IMR-90 (cell line): ENCODE results near the gene DVL1. TPM values are rescaled to one million over a fixed set of nuclear protein-coding genes. Genes with fewer than 3 reads are reported as not detected.

Experiments
- ATAC-seq: fragments of 200-7000 bp; cut with Tn5 transposase; 2 replicates; pipeline ENCODE4 v1.9.1; 2020; ENCODE audit warnings: low read depth, mild to moderate bottlenecking, moderate library complexity
- BruUV-seq: library from RNA; stranded (reverse); fragments of 400-500 nt; replicated peaks from 2 replicates; lab custom pipeline; 2021; lab: Mats Ljungman, UMichigan
- CTCF ChIA-PET: fragments of 300-600 bp; formaldehyde crosslinking; extraction: SDS; loops from one replicate; lab custom pipeline; 2021; ENCODE audit warnings: antibody characterized with exemption; lab: Yijun Ruan, JAX
- POLR2A ChIA-PET: fragments of 300-600 bp; sonication (Branson Sonifier 250); formaldehyde crosslinking; loops from one replicate; lab custom pipeline; 2022; ENCODE audit warnings: antibody characterized with exemption; ENCODE audit not compliant: unreplicated experiment; lab: Charles Lee
- DNase-seq: peaks from one replicate; pipeline ENCODE4 v3.0.0; 2013
- H2AFZ ChIP-seq: replicated peaks from 2 replicates; pipeline ENCODE3; 2013; ENCODE audit warnings: low read length, mild to moderate bottlenecking; ENCODE audit not compliant: poor library complexity
- H2AK5ac ChIP-seq: 2 replicates; pipeline ENCODE4 v1.6.1; 2013; ENCODE audit warnings: low read depth, low read length, inconsistent platforms
- H2AK9ac ChIP-seq: replicated peaks from 2 replicates; pipeline ENCODE3; 2013; ENCODE audit warnings: mild to moderate bottlenecking, low read depth, low read length, moderate library complexity; ENCODE audit not compliant: poor library complexity
- H2BK120ac ChIP-seq: 2 replicates; pipeline ENCODE4 v1.6.1; 2013; ENCODE audit warnings: low read depth, low read length, inconsistent platforms
- H2BK15ac ChIP-seq: 3 replicates; pipeline ENCODE4 v1.6.1; 2013; ENCODE audit warnings: low read depth, low read length, inconsistent platforms
- H2BK20ac ChIP-seq: 2 replicates; pipeline ENCODE4 v1.6.1; 2013; ENCODE audit warnings: low read depth, mild to moderate bottlenecking, inconsistent platforms, low read length, moderate library complexity
- H2BK5ac ChIP-seq: 2 replicates; pipeline ENCODE4 v1.6.1; 2013; ENCODE audit warnings: mild to moderate bottlenecking, low read depth, low read length, inconsistent platforms; ENCODE audit not compliant: poor library complexity, severe bottlenecking
- H3K14ac ChIP-seq: replicated peaks from 2 replicates; pipeline ENCODE4 v1.6.1; 2013; ENCODE audit warnings: low read depth, low read length, inconsistent platforms
- H3K18ac ChIP-seq: 2 replicates; pipeline ENCODE4 v1.6.1; 2013; ENCODE audit warnings: low read depth, low read length, control low read depth
- H3K23ac ChIP-seq: 2 replicates; pipeline ENCODE4 v1.6.1; 2013; ENCODE audit warnings: low read depth, low read length, inconsistent platforms
- H3K27ac ChIP-seq: 2 replicates; pipeline ENCODE4 v1.5.1; 2013; ENCODE audit warnings: mild to moderate bottlenecking, control low read depth, low read length; ENCODE audit not compliant: insufficient read depth
- H3K27me3 ChIP-seq: 2 replicates; pipeline ENCODE4 v1.6.1; 2013; ENCODE audit warnings: low read length; ENCODE audit not compliant: control insufficient read depth, insufficient read depth
- H3K36me3 ChIP-seq: 2 replicates; pipeline ENCODE4 v1.6.1; 2013; ENCODE audit warnings: low read length, mixed read lengths; ENCODE audit not compliant: control insufficient read depth, insufficient read depth
- H3K4ac ChIP-seq: 2 replicates; pipeline ENCODE4 v1.6.1; 2013; ENCODE audit warnings: low read depth, low read length, inconsistent platforms
- H3K4me1 ChIP-seq: 2 replicates; pipeline ENCODE4 v1.6.1; 2013; ENCODE audit warnings: low read length, mixed read lengths; ENCODE audit not compliant: control insufficient read depth, insufficient read depth
- H3K4me2 ChIP-seq: 2 replicates; pipeline ENCODE4 v1.6.1; 2013; ENCODE audit warnings: low read depth, mild to moderate bottlenecking, control low read depth, low read length, moderate library complexity
- H3K4me3 ChIP-seq: 2 replicates; pipeline ENCODE4 v1.5.1; 2013; ENCODE audit warnings: low read depth, mild to moderate bottlenecking, control low read depth, low read length, moderate library complexity; ENCODE audit not compliant: insufficient read depth
- H3K56ac ChIP-seq: 2 replicates; pipeline ENCODE4 v1.6.1; 2013; ENCODE audit warnings: low read length, inconsistent platforms; ENCODE audit not compliant: insufficient read depth; ENCODE audit errors: extremely low read depth
- H3K79me1 ChIP-seq, 2 experiments: 2 replicates each; pipeline ENCODE4 v1.6.1; 2013; ENCODE audit warnings: low read length in 2 of 2, inconsistent platforms in 1 of 2, low read depth in 1 of 2
- H3K9ac ChIP-seq: 2 replicates; pipeline ENCODE4 v1.6.1; 2013; ENCODE audit warnings: low read depth, low read length, control low read depth
- H3K9me1 ChIP-seq: 2 replicates; pipeline ENCODE4 v1.6.1; 2013; ENCODE audit warnings: low read length, inconsistent platforms; ENCODE audit not compliant: insufficient read depth
- H3K9me3 ChIP-seq: 2 replicates; pipeline ENCODE4 v1.6.1; 2013; ENCODE audit warnings: low read length; ENCODE audit not compliant: control insufficient read depth, insufficient read depth
- H4K20me1 ChIP-seq: 2 replicates; pipeline ENCODE4 v1.6.1; 2013; ENCODE audit warnings: low read length, inconsistent platforms; ENCODE audit not compliant: insufficient read depth
- H4K5ac ChIP-seq: 2 replicates; pipeline ENCODE4 v1.6.1; 2013; ENCODE audit warnings: mild to moderate bottlenecking, low read depth, low read length, control low read depth
- H4K8ac ChIP-seq, 2 experiments: 2 replicates each; pipeline ENCODE4 v1.6.1; 2013; ENCODE audit warnings: low read depth in 2 of 2, low read length in 2 of 2, control low read depth in 1 of 2, inconsistent platforms in 1 of 2
- H4K91ac ChIP-seq: 2 replicates; pipeline ENCODE4 v1.6.1; 2013; ENCODE audit warnings: low read depth, low read length, inconsistent platforms; ENCODE audit not compliant: insufficient read depth
- BHLHE40 ChIP-seq: fragments of 150-350 bp; IDR thresholded peaks from 2 replicates; pipeline ENCODE4 v1.6.1; 2016; ENCODE audit warnings: mild to moderate bottlenecking, low read depth, low read length
- CEBPB ChIP-seq: IDR thresholded peaks from 2 replicates; pipeline ENCODE4 v1.6.1; 2012; ENCODE audit warnings: low read depth, low read length, improper control_type of control experiment
- CHD1 ChIP-seq: IDR thresholded peaks from 2 replicates; pipeline ENCODE4 v1.6.1; 2012; ENCODE audit warnings: low read depth, low read length, improper control_type of control experiment
- FOS ChIP-seq: fragments of 150-350 bp; IDR thresholded peaks from 2 replicates; pipeline ENCODE4 v1.6.1; 2016; ENCODE audit warnings: low read depth, low read length
- MAFK ChIP-seq: IDR thresholded peaks from 2 replicates; pipeline ENCODE4 v1.6.1; 2012; ENCODE audit warnings: low read depth, low read length, improper control_type of control experiment
- MAZ ChIP-seq: IDR thresholded peaks from 2 replicates; pipeline ENCODE4 v1.6.1; 2012; ENCODE audit warnings: low read depth, mild to moderate bottlenecking, low read length, improper control_type of control experiment, moderate library complexity, borderline replicate concordance
- MXI1 ChIP-seq: IDR thresholded peaks from 2 replicates; pipeline ENCODE4 v1.6.1; 2012; ENCODE audit warnings: low read depth, mild to moderate bottlenecking, low read length, moderate library complexity, borderline replicate concordance
- POLR2A ChIP-seq: IDR thresholded peaks from 2 replicates; pipeline ENCODE4 v1.6.1; 2012; ENCODE audit warnings: mild to moderate bottlenecking, low read depth, low read length
- RAD21 ChIP-seq: IDR thresholded peaks from 2 replicates; pipeline ENCODE4 v1.6.1; 2012; ENCODE audit warnings: low read length, improper control_type of control experiment
- RFX5 ChIP-seq: IDR thresholded peaks from 2 replicates; pipeline ENCODE4 v1.8.0; 2012; ENCODE audit warnings: low read depth, mild to moderate bottlenecking, low read length, moderate library complexity
- SMC3 ChIP-seq: fragments of 150-350 bp; IDR thresholded peaks from 2 replicates; pipeline ENCODE4 v1.6.1; 2016; ENCODE audit warnings: low read depth, mild to moderate bottlenecking, antibody characterized with exemption, low read length, moderate library complexity
- WGBS, 2 experiments: methylation state at CpG; one replicate each; pipeline versions ENCODE4 v1.1.5 to v1.1.7; 2013; ENCODE audit warnings: missing lambda C conversion rate in 2 of 2; ENCODE audit not compliant: insufficient read length in 1 of 2; ENCODE audit errors: extremely low coverage in 2 of 2; 5-methylcytosine and 5-hydroxymethylcytosine counted together
- dilution Hi-C: fragments of 300-500 bp; cut with HindIII; formaldehyde crosslinking; loops from one replicate; pipeline ENCODE4 v1.14.3; 2018; ENCODE audit warnings: low sequenced_read_pairs; ENCODE audit not compliant: unreplicated experiment
- in situ Hi-C: fragments of 300-500 bp; cut with MboI; formaldehyde crosslinking; loops from 3 replicates; pipeline ENCODE4 v1.14.3; 2019; ENCODE audit warnings: low sequenced_read_pairs, inconsistent platforms, mixed read lengths
- intact Hi-C: fragments of 100-400 bp; cut with micrococcal nuclease; formaldehyde crosslinking; loops from 2 replicates; pipeline ENCODE4 v1.10.0; 2022
- polyA plus RNA-seq, 3 experiments: library from polyadenylated mRNA; depleted of rRNA; stranded (reverse); fragments of >200 nt; gene quantifications; 2 replicates each; pipeline ENCODE4 v1.2.3, GENCODE V29; 2012; ENCODE audit warnings: low replicate concordance in 1 of 3
- total RNA-seq: library from RNA; depleted of rRNA; stranded (reverse); fragments of >200 nt; gene quantifications from 2 replicates; pipeline ENCODE4 v1.2.3, GENCODE V29; 2012
- TF ChIP-seq, protein P1 (sequence below): fragments of 150-350 bp; IDR thresholded peaks from 2 replicates; pipeline ENCODE4 v1.6.1; 2017; ENCODE audit warnings: mild to moderate bottlenecking, antibody characterized with exemption, low read length, low read depth
- TF ChIP-seq, protein P2 (sequence below): fragments of 150-350 bp; IDR thresholded peaks from 2 replicates; pipeline ENCODE4 v1.6.1; 2016; ENCODE audit warnings: low read depth, mild to moderate bottlenecking, low read length, moderate library complexity, borderline replicate concordance

DVL1 gene
- total and polyA plus RNA-seq, 2 of the 4 experiments (the other 2 are of a cell fraction), result 27.2 to 35.9 TPM

DNA sequence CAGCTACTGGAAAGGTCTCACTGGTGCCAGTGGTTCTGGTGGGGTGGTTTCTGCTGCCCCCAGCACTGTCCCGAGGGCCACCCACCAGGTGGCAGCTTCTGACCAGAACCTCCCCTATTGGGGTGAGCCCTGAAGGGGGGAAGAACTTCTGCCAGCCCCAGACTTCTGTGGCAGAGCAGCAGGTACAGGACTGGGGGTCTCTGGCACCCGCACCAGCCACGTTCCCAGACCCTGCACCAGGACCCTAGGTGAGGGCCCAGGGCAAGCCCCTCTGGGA is 39.2 kb downstream of the DVL1 start:
- no peak overlapping the region for H3K14ac ChIP-seq
- intact Hi-C loops, result no loop called here
- no peak overlapping the region for H2AK5ac ChIP-seq
- no peak overlapping the region for H3K23ac ChIP-seq
- H3K4ac ChIP-seq, result no peak overlapping the region
- CTCF ChIA-PET, result no interaction called here
- H2BK120ac ChIP-seq, result no peak overlapping the region
- TF ChIP-seq RAD21 (no peak), BHLHE40 (no peak), SMC3 (no peak), FOS (no peak), MXI1 (no peak), CHD1 (no peak), CEBPB (no peak), MAZ (no peak), MAFK (no peak), RFX5 (no peak), POLR2A (no peak)
- TF ChIP-seq, protein P1, sequence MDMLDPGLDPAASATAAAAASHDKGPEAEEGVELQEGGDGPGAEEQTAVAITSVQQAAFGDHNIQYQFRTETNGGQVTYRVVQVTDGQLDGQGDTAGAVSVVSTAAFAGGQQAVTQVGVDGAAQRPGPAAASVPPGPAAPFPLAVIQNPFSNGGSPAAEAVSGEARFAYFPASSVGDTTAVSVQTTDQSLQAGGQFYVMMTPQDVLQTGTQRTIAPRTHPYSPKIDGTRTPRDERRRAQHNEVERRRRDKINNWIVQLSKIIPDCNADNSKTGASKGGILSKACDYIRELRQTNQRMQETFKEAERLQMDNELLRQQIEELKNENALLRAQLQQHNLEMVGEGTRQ, result no peak
- TF ChIP-seq, protein P2, sequence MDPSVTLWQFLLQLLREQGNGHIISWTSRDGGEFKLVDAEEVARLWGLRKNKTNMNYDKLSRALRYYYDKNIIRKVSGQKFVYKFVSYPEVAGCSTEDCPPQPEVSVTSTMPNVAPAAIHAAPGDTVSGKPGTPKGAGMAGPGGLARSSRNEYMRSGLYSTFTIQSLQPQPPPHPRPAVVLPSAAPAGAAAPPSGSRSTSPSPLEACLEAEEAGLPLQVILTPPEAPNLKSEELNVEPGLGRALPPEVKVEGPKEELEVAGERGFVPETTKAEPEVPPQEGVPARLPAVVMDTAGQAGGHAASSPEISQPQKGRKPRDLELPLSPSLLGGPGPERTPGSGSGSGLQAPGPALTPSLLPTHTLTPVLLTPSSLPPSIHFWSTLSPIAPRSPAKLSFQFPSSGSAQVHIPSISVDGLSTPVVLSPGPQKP, result no peak
- no peak overlapping the region for H2AFZ ChIP-seq
- no peak for ATAC-seq
- H3K27me3 ChIP-seq, result no peaks in the 10 kb centered on the region
- in situ Hi-C loops, result no loop called here
- H4K5ac ChIP-seq, result no peak overlapping the region
- no peak overlapping the region for H2BK15ac ChIP-seq
- H3K27ac ChIP-seq, result no peak overlapping the region
- H3K18ac ChIP-seq, result no peak overlapping the region
- no peak for DNase-seq
- H2AK9ac ChIP-seq, result peak overlapping the region; percentile 76
- H3K4me3 ChIP-seq, result no peak overlapping the region
- H2BK20ac ChIP-seq, result no peak overlapping the region
- no peak overlapping the region for H3K56ac ChIP-seq
- BruUV-seq, result no TSS peak
- peaks cover 3% of the 10 kb centered on the region for H3K9me1 ChIP-seq
- POLR2A ChIA-PET, result no interaction called here
- no peak overlapping the region for H2BK5ac ChIP-seq
- H3K4me1 ChIP-seq, result peaks cover 23% of the 10 kb centered on the region
- H4K20me1 ChIP-seq, result peaks cover 51% of the 10 kb centered on the region
- H3K79me1 ChIP-seq, result peaks cover 3 to 49% of the 10 kb centered on the region in 2 experiments
- no peaks in the 10 kb centered on the region for H3K9me3 ChIP-seq
- H3K9ac ChIP-seq, result no peak overlapping the region
- dilution Hi-C loops, result no loop called here
- peaks cover 50% of the 10 kb centered on the region for H3K36me3 ChIP-seq
- H4K8ac ChIP-seq, result no peak overlapping the region
- H3K4me2 ChIP-seq, result no peak overlapping the region
- H4K91ac ChIP-seq, result no peak overlapping the region
- WGBS, 2 experiments, result 93% methylated on average over 2 of the region's 3 CpGs; no CpG with 5 or more reads in 1 of the 2 experiments
